Gastroesophageal sphincter (tissue), 4 donors: ENCODE data around the gene SMARCA4. TPM values are rescaled to one million over a fixed set of nuclear protein-coding genes. Genes with fewer than 3 reads are reported as not detected.

Experiments
- ATAC-seq: fragments of 150-250 bp; one replicate; pipeline ENCODE4 v1.9.1; 2016; ENCODE audit warnings: mild to moderate bottlenecking, moderate library complexity
- H3K27ac ChIP-seq, 4 donors: fragments of 200-600 bp; sonication (generic) in 3 of 4; 1 replicate in 3 of 4; 2 replicates in 1 of 4; pipeline ENCODE4 v1.5.1; 2016 to 2019
- H3K27me3 ChIP-seq: fragments of 200-600 bp; sonication (generic); one replicate; pipeline ENCODE4 v1.5.1; 2019
- H3K36me3 ChIP-seq, 2 donors: fragments of 200-600 bp; sonication (generic); one replicate each; pipeline ENCODE4 v1.5.1; 2019; ENCODE audit warnings: control low read depth in 1 of 2
- H3K4me1 ChIP-seq, 3 donors: fragments of 200-600 bp; sonication (generic); 1 replicate in 2 of 3; 2 replicates in 1 of 3; pipeline ENCODE4 v1.5.1; 2016 to 2019; ENCODE audit warnings: control low read depth in 2 of 3
- H3K4me3 ChIP-seq, 2 donors: fragments of 200-600 bp; sonication (generic); one replicate each; pipeline ENCODE4 v1.5.1; 2019; ENCODE audit warnings: mild to moderate bottlenecking in 1 of 2, moderate library complexity in 1 of 2
- H3K9me3 ChIP-seq, 3 donors: fragments of 200-600 bp; sonication (generic); one replicate each; pipeline ENCODE4 v1.5.1; 2017 to 2019; ENCODE audit warnings: control low read depth in 2 of 3
- CTCF ChIP-seq, 4 experiments: fragments of 200-600 bp in 2 of 4; fragments of 450-650 bp in 2 of 4; sonication (generic) in 1 of 4; IDR thresholded peaks; one replicate each; pipeline ENCODE4 v1.5.1; 2017 to 2019; ENCODE audit warnings: antibody characterized with exemption in 4 of 4, mild to moderate bottlenecking in 2 of 4, moderate library complexity in 2 of 4
- EP300 ChIP-seq: sonication (generic); formaldehyde crosslinking; IDR thresholded peaks from one replicate; pipeline ENCODE4 v1.6.1; 2017; ENCODE audit warnings: antibody characterized with exemption, mild to moderate bottlenecking
- POLR2A ChIP-seq, 2 donors: fragments of 450-650 bp; IDR thresholded peaks; one replicate each; pipeline ENCODE4 v1.6.1; 2017; ENCODE audit warnings: antibody characterized with exemption in 2 of 2, mild to moderate bottlenecking in 2 of 2, moderate library complexity in 1 of 2
- POLR2AphosphoS5 ChIP-seq: sonication (generic); formaldehyde crosslinking; IDR thresholded peaks from one replicate; pipeline ENCODE4 v1.6.1; 2017; ENCODE audit warnings: antibody characterized with exemption
- WGBS, 2 donors: methylation state at CpG; one replicate each; pipeline ENCODE4 v1.1.5; 2018; ENCODE audit warnings: low coverage in 1 of 2; 5-methylcytosine and 5-hydroxymethylcytosine counted together
- small RNA-seq, 4 donors: library from RNA; depleted of rRNA; stranded (forward); fragments of <200 nt; gene quantifications; one replicate each; pipeline ENCODE3, GENCODE V24; 2016
- total RNA-seq, 4 donors: library from RNA; depleted of rRNA; stranded (reverse); fragments of >200 nt; gene quantifications; one replicate each; pipeline ENCODE4 v1.1.0, GENCODE V29; 2016

The SMARCA4 gene
- total RNA-seq, 4 donors from 2014 or later: 37.8 to 77.9 (median 51.1) TPM

- no peaks in the 10 kb centered on the region for H3K4me1 ChIP-seq
- no peak overlapping the region for H3K4me3 ChIP-seq
- H3K9me3 ChIP-seq: no peaks in the 10 kb centered on the region
- TF ChIP-seq POLR2AphosphoS5 (no peak), EP300 (no peak), CTCF (IDR thresholded peaks at IDR 0.05) (no peak), POLR2A (IDR thresholded peaks at IDR 0.05) (no peak)
- H3K27ac ChIP-seq: peak overlapping the region in 1 of 4 donors; percentile 24
- H3K36me3 ChIP-seq: peaks cover 0 to 100% of the 10 kb centered on the region in 2 donors
- ATAC-seq: no peak
- 76 to 81% methylated on average over 6 of the region's 6 CpGs for WGBS, 2 donors
- no peaks in the 10 kb centered on the region for H3K27me3 ChIP-seq
Measured at GRCh38 chr19:11108746-11109145, 147.9 kb downstream of the SMARCA4 start.

GRCh38 chr19:11111117-11111770 is 150.4 kb downstream of the SMARCA4 start:
- Histone ChIP-seq H3K4me1 (no peaks in the 10 kb centered on the region), H3K4me3 (no peak overlapping the region), H3K27me3 (no peaks in the 10 kb centered on the region), H3K27ac (no peak overlapping the region), H3K9me3 (no peaks in the 10 kb centered on the region), H3K36me3 (peaks cover 0 to 100% of the 10 kb centered on the region in 2 donors)
- 91% methylated on average over 5 of the region's 15 CpGs; no CpG with 5 or more reads in 1 of the 2 donors for WGBS, 2 donors
- no peak for ATAC-seq
- TF ChIP-seq EP300: no peak
- peak; percentile 7 for TF ChIP-seq POLR2AphosphoS5
- TF ChIP-seq POLR2A (IDR thresholded peaks at IDR 0.05): no peak
- no peak for TF ChIP-seq CTCF (IDR thresholded peaks at IDR 0.05)

GRCh38 chr19:11111771-11112144 is 150.9 kb downstream of the SMARCA4 start:
- Histone ChIP-seq H3K27me3 (no peaks in the 10 kb centered on the region), H3K9me3 (no peaks in the 10 kb centered on the region), H3K36me3 (peaks cover 0 to 100% of the 10 kb centered on the region in 2 donors), H3K4me3 (no peak overlapping the region), H3K4me1 (no peaks in the 10 kb centered on the region), H3K27ac (no peak overlapping the region)
- ATAC-seq: no peak
- 80 to 81% methylated on average over 1 to 3 of the region's 8 CpGs for WGBS, 2 donors
- TF ChIP-seq CTCF (IDR thresholded peaks at IDR 0.05) (no peak), EP300 (no peak), POLR2AphosphoS5 (no peak), POLR2A (IDR thresholded peaks at IDR 0.05) (no peak)

Small RNA genes within 50 kb of the gene (small RNA-seq; reads per million reads assigned to genes)
- gene RF02271 (0 reads per million in 4 donors), gene RN7SL192P (0 reads per million in 4 donors)

Other genes starting within 250 kb of the SMARCA4 start
- gene DNM2, start 243.0 kb upstream of the SMARCA4 start, total RNA-seq: 100 to 1,000 TPM in 2 of 4 donors, 10 to 100 TPM in 2; 79.1 to 115 (median 96.8) TPM
- gene TMED1, start 124.8 kb upstream of the SMARCA4 start, total RNA-seq: 10 to 100 TPM; 15.4 to 36.9 (median 31.7) TPM
- 1 to 10 TPM in 2 of 4 donors, under 1 TPM in 1, not detected in 1; 0.89 to 3.1 (median 2.1) TPM for gene C19orf38, start 112.6 kb upstream of the SMARCA4 start, total RNA-seq
- gene CARM1, start 89.5 kb upstream of the SMARCA4 start, total RNA-seq: 10 to 100 TPM; 17.0 to 37.1 (median 18.8) TPM
- gene YIPF2, start 32.4 kb upstream of the SMARCA4 start, total RNA-seq: 10 to 100 TPM; 25.5 to 47.8 (median 28.1) TPM
- gene TIMM29, start 32.2 kb upstream of the SMARCA4 start, total RNA-seq: 10 to 100 TPM; 37.6 to 51.1 (median 40.9) TPM
- gene LDLR, start 128.4 kb downstream of the SMARCA4 start, total RNA-seq: 10 to 100 TPM; 14.9 to 68.1 (median 32.6) TPM
- gene SPC24, start 194.8 kb downstream of the SMARCA4 start, total RNA-seq: 1 to 10 TPM; 4.2 to 6.8 (median 5.7) TPM
- 1,000 to 10,000 TPM in 3 of 4 donors, 100 to 1,000 TPM in 1; 913 to 1,808 (median 1,065) TPM for gene KANK2, start 236.5 kb downstream of the SMARCA4 start, total RNA-seq